ENCODE results near the gene MT1M. TPM values are rescaled to one million over a fixed set of nuclear protein-coding genes. Genes with fewer than 3 reads are reported as not detected.
"Not testable (repeated sequence)": the region's sequence is repeated elsewhere in the genome, so short reads cannot be mapped to it uniquely, and the experiment has no call there.

Gene MT1M
- total RNA-seq, 3 donors from 2014 or later (not counting 1 experiment from before 2014, with no cell fraction given) = not detected

GRCh38 chr16:56662357-56663354 lies 30.2 kb downstream of the MT1M start:
- H3K4me3 ChIP-seq (ENCODE audit: low read length) = no peak overlapping the region
- Mint-ChIP-seq H3K36me3 (peaks cover 5% of the 10 kb centered on the region), H3K27ac (no peak overlapping the region), H3K4me1 (peaks cover 12 to 21% of the 10 kb centered on the region in 2 donors), H3K27me3 (ENCODE audit: low read depth in 2 of 2) (peaks cover 58 to 60% of the 10 kb centered on the region in 2 donors), H3K9me3 (no peaks in the 10 kb centered on the region), H3K4me3 (no peak overlapping the region)
- no peaks in the 10 kb centered on the region for H3K9me3 ChIP-seq (ENCODE audit: control insufficient read depth, insufficient read depth, low read length)
- ATAC-seq (peak in 1 of 3 donors; percentile 24), DNase-seq (peak in 1 of 2 donors; percentile 58)
- H3K4me1 ChIP-seq (ENCODE audit: control insufficient read depth, insufficient read depth, low read length) = peaks cover 20% of the 10 kb centered on the region
- TF ChIP-seq, protein P1, sequence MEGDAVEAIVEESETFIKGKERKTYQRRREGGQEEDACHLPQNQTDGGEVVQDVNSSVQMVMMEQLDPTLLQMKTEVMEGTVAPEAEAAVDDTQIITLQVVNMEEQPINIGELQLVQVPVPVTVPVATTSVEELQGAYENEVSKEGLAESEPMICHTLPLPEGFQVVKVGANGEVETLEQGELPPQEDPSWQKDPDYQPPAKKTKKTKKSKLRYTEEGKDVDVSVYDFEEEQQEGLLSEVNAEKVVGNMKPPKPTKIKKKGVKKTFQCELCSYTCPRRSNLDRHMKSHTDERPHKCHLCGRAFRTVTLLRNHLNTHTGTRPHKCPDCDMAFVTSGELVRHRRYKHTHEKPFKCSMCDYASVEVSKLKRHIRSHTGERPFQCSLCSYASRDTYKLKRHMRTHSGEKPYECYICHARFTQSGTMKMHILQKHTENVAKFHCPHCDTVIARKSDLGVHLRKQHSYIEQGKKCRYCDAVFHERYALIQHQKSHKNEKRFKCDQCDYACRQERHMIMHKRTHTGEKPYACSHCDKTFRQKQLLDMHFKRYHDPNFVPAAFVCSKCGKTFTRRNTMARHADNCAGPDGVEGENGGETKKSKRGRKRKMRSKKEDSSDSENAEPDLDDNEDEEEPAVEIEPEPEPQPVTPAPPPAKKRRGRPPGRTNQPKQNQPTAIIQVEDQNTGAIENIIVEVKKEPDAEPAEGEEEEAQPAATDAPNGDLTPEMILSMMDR (IDR thresholded peaks at IDR 0.05) = no peak
- H3K27me3 ChIP-seq (ENCODE audit: control insufficient read depth, insufficient read depth, low read length) = peaks cover 25% of the 10 kb centered on the region
- 16% methylated on average over 43 of the region's 48 CpGs for WGBS (ENCODE audit: insufficient coverage)
- no peak overlapping the region for H3K27ac ChIP-seq (ENCODE audit: low read length)
- intact Hi-C loops (cut with micrococcal nuclease) = no loop called here
- H3K36me3 ChIP-seq (ENCODE audit: control insufficient read depth, insufficient read depth, low read length) = no peaks in the 10 kb centered on the region

DNA sequence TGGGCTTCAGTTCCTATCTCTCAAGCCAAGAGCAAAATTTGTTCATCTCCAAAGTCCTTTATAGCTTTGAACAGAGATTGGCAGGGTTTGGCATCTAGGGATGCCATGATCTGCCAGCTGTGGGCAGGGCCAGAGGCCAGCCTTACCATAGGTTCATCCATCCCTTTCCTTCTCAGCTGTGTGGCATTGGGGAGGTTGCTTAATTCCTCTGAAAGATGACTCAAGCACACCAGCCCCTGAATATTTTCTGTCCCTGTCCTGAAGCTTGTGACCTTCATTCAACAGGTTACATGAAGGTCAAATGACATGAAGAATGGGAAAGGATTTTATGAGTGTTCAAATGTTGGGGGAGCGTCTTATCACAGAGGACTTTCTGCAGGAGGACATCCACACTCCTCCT lies 32.0 kb downstream of the MT1M start:
- Histone ChIP-seq H3K36me3 (ENCODE audit: control insufficient read depth, insufficient read depth, low read length) (no peaks in the 10 kb centered on the region), H3K4me3 (ENCODE audit: low read length) (no peak overlapping the region), H3K4me1 (ENCODE audit: control insufficient read depth, insufficient read depth, low read length) (peaks cover 11% of the 10 kb centered on the region), H3K9me3 (ENCODE audit: control insufficient read depth, insufficient read depth, low read length) (no peaks in the 10 kb centered on the region), H3K27ac (ENCODE audit: low read length) (no peak overlapping the region), H3K27me3 (ENCODE audit: control insufficient read depth, insufficient read depth, low read length) (peaks cover 40% of the 10 kb centered on the region)
- H3K27me3 Mint-ChIP-seq (ENCODE audit: low read depth in 2 of 2) = peaks cover 71 to 77% of the 10 kb centered on the region in 2 donors
- peaks cover 6 to 30% of the 10 kb centered on the region in 2 donors for H3K4me1 Mint-ChIP-seq
- intact Hi-C loops (cut with micrococcal nuclease) = no loop called here
- ATAC-seq = no peak
- peaks cover 5% of the 10 kb centered on the region for H3K36me3 Mint-ChIP-seq
- DNase-seq = no peak
- TF ChIP-seq, protein P1 (IDR thresholded peaks at IDR 0.05) = no peak
- no CpG with 5 or more reads among the region's 1 CpG for WGBS (ENCODE audit: insufficient coverage)
- no peak overlapping the region for H3K27ac Mint-ChIP-seq
- no peak overlapping the region for H3K4me3 Mint-ChIP-seq
- H3K9me3 Mint-ChIP-seq = no peaks in the 10 kb centered on the region

DNA sequence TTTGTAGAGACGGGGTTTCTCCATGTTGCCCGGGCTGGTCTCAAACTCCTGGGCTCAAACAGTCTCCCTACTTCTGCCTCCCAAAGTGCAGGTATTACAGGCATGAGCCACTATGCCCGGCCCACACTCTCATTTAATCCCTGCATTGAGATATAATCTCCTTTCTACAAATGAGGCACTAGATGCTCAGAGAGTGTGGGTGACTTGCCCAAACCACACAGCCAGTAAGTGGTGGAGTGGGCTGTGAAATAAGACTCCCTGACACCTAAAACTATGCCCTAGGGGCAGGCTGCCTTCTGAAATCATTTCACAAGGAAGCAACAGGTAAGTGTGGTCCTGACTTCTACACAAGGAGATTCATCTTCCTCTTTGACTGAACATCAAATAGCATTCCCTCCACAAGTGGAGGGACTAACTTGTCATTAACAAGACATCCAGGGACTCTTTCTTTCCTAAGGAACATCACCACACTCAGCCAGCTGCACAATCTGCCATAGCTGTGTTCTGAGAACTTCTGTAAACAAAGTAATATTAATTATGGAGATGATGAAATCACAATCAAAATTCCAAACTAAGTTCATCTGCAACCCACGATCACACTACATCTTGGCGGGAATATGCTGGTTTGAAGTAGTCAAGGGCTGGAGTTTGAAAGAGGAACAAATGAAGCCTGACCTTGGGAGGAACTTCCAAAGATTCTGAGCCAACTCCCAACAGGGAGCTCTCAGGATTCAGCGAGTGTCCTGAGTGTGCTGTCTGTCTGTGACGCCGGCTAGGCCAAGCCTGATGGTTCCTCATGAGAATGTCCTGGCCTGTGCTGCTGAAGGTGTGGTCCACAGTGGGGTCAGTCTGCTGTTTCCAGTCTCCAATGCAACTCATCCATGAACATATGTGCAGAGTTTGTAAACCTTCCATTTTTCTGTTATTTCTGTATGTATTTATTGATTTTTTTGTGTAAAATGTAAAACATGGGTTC lies 33.1 kb downstream of the MT1M start:
- Histone ChIP-seq H3K4me1 (ENCODE audit: control insufficient read depth, insufficient read depth, low read length) (peaks cover 11% of the 10 kb centered on the region), H3K27me3 (ENCODE audit: control insufficient read depth, insufficient read depth, low read length) (peaks cover 47% of the 10 kb centered on the region)
- ATAC-seq; H3K9me3 ChIP-seq (ENCODE audit: control insufficient read depth, insufficient read depth, low read length); H3K9me3 Mint-ChIP-seq; H3K4me3 Mint-ChIP-seq; H3K36me3 ChIP-seq (ENCODE audit: control insufficient read depth, insufficient read depth, low read length); H3K27ac ChIP-seq (ENCODE audit: low read length); DNase-seq; H3K4me3 ChIP-seq (ENCODE audit: low read length); H3K27ac Mint-ChIP-seq; H3K36me3 Mint-ChIP-seq; intact Hi-C loops (cut with micrococcal nuclease): not testable (repeated sequence)
- 82% methylated on average over 6 of the region's 8 CpGs for WGBS (ENCODE audit: insufficient coverage)
- H3K27me3 Mint-ChIP-seq (ENCODE audit: low read depth in 2 of 2) = peaks cover 71 to 84% of the 10 kb centered on the region in 2 donors
- peaks cover 6 to 34% of the 10 kb centered on the region in 2 donors for H3K4me1 Mint-ChIP-seq

All from natural killer cell (primary cell).